ENCODE measurements around the gene ZFP91.
A peak's percentile ranks its signal among the peaks of the same experiment; 100 is the strongest.
"Not testable (repeated sequence)": the region's sequence is repeated elsewhere in the genome, so short reads cannot be mapped to it uniquely, and the experiment has no call there.

The ZFP91 gene

GRCh38 chr11:58578635-58579191, at the start of gene ZFP91:
TSS of gene ZFP91 (plus strand) at chr11:58579063. CDS start at chr11:58579282, 219 bp downstream.
- peak; percentile 58 for DNase-seq (ENCODE audit: extremely low spot score, insufficient read length, low read depth)
- FAIRE-seq, result peak; percentile 93

- DNase-seq (ENCODE audit: extremely low spot score, insufficient read length, low read depth) (no peak), FAIRE-seq (no peak)
Observed at GRCh38 chr11:58530236-58530635, 48.6 kb upstream of the ZFP91 start.

- no peak for FAIRE-seq
- DNase-seq (ENCODE audit: extremely low spot score, insufficient read length, low read depth), result no peak
Observed at GRCh38 chr11:58531865-58532341, 47.0 kb upstream of the ZFP91 start.

GRCh38 chr11:58546841-58547240, 32.0 kb upstream of the ZFP91 start:
- DNase-seq (ENCODE audit: extremely low spot score, insufficient read length, low read depth) (no peak), FAIRE-seq (no peak)

GRCh38 chr11:58549644-58550043, 29.2 kb upstream of the ZFP91 start:
- DNase-seq (ENCODE audit: extremely low spot score, insufficient read length, low read depth) (no peak), FAIRE-seq (no peak)

GRCh38 chr11:58560842-58561241, 18.0 kb upstream of the ZFP91 start:
- DNase-seq (ENCODE audit: extremely low spot score, insufficient read length, low read depth) (no peak), FAIRE-seq (no peak)

- FAIRE-seq (no peak), DNase-seq (ENCODE audit: extremely low spot score, insufficient read length, low read depth) (no peak)
Observed at GRCh38 chr11:58561394-58562098, 17.3 kb upstream of the ZFP91 start.

GRCh38 chr11:58562375-58562800, 16.5 kb upstream of the ZFP91 start:
- peak; percentile 82 for FAIRE-seq

GRCh38 chr11:58564231-58564630, 14.6 kb upstream of the ZFP91 start:
- DNase-seq (ENCODE audit: extremely low spot score, insufficient read length, low read depth) (no peak), FAIRE-seq (no peak)

More at GRCh38 chr11:58562375-58562800, 16.5 kb upstream of the ZFP91 start:
- no peak for DNase-seq (ENCODE audit: extremely low spot score, insufficient read length, low read depth)

- no peak for DNase-seq (ENCODE audit: extremely low spot score, insufficient read length, low read depth)
- peak; percentile 72 for FAIRE-seq
Observed at GRCh38 chr11:58567889-58568512, 10.9 kb upstream of the ZFP91 start.

- not testable (repeated sequence) for FAIRE-seq; DNase-seq (ENCODE audit: extremely low spot score, insufficient read length, low read depth)
Observed at GRCh38 chr11:58572906-58573305, 6.0 kb upstream of the ZFP91 start.

- peak; percentile 75 for FAIRE-seq
- DNase-seq (ENCODE audit: extremely low spot score, insufficient read length, low read depth), result no peak
Observed at GRCh38 chr11:58573451-58574104, 5.3 kb upstream of the ZFP91 start.

GRCh38 chr11:58574881-58575280, 4.0 kb upstream of the ZFP91 start:
- FAIRE-seq, result no peak
- no peak for DNase-seq (ENCODE audit: extremely low spot score, insufficient read length, low read depth)

GRCh38 chr11:58575377-58576020, 3.4 kb upstream of the ZFP91 start, which contains the start of gene LPXN:
TSS of gene LPXN (minus strand) at chr11:58575856. CDS start at chr11:58575772, 84 bp downstream.
- peak; percentile 73 for FAIRE-seq
- no peak for DNase-seq (ENCODE audit: extremely low spot score, insufficient read length, low read depth)

- FAIRE-seq (no peak), DNase-seq (ENCODE audit: extremely low spot score, insufficient read length, low read depth) (no peak)
Observed at GRCh38 chr11:58576887-58577471, 1.9 kb upstream of the ZFP91 start.

GRCh38 chr11:58577555-58578135, 1.2 kb upstream of the ZFP91 start:
- FAIRE-seq (peak; percentile 98), DNase-seq (ENCODE audit: extremely low spot score, insufficient read length, low read depth) (no peak)

- FAIRE-seq (no peak), DNase-seq (ENCODE audit: extremely low spot score, insufficient read length, low read depth) (no peak)
Observed at GRCh38 chr11:58578136-58578634, 678 bp upstream of the ZFP91 start.

- FAIRE-seq, result peak; percentile 93
- no peak for DNase-seq (ENCODE audit: extremely low spot score, insufficient read length, low read depth)
Observed at GRCh38 chr11:58579192-58580129, 598 bp downstream of the ZFP91 start.

All from GM18507 (cell line).